WTC11 (cell line): ENCODE data around the gene PKHD1.

Experiments
- CBFB ChIP-seq: sonication (generic); formaldehyde crosslinking; IDR thresholded peaks from 2 replicates; pipeline ENCODE4 v1.8.1; 2022; ENCODE audit warnings: mild to moderate bottlenecking, low read depth, missing genetic modification reagents
- CTCF ChIP-seq: fragments of 200-600 bp; IDR thresholded peaks from 2 replicates; pipeline ENCODE4 v1.8.0; 2022; ENCODE audit warnings: antibody characterized with exemption
- JUN ChIP-seq: sonication (generic); formaldehyde crosslinking; IDR thresholded peaks from 2 replicates; pipeline ENCODE4 v1.8.0; 2023; ENCODE audit warnings: mild to moderate bottlenecking, missing genetic modification reagents
- NFYB ChIP-seq: sonication (generic); formaldehyde crosslinking; conservative IDR thresholded peaks from 2 replicates; pipeline ENCODE4 v1.8.0; 2022; ENCODE audit warnings: low read depth, missing genetic modification reagents
- NR3C1 ChIP-seq: sonication (generic); formaldehyde crosslinking; conservative IDR thresholded peaks from 2 replicates; pipeline ENCODE4 v1.8.1; 2023; ENCODE audit warnings: low read depth, mild to moderate bottlenecking, missing genetic modification reagents
- SOX15 ChIP-seq: fragments of 250-450 bp; sonication (Bioruptor Pico); IDR thresholded peaks from 2 replicates; pipeline ENCODE4 v1.9.0; 2021; ENCODE audit warnings: mild to moderate bottlenecking
- SP1 ChIP-seq: sonication (generic); formaldehyde crosslinking; conservative IDR thresholded peaks from 2 replicates; pipeline ENCODE4 v1.8.1; 2022; ENCODE audit warnings: missing genetic modification reagents
- TP53 ChIP-seq: sonication (generic); formaldehyde crosslinking; IDR thresholded peaks from 2 replicates; pipeline ENCODE4 v1.8.1; 2023; ENCODE audit warnings: mild to moderate bottlenecking, missing genetic modification reagents
- ZNF121 ChIP-seq: sonication (generic); formaldehyde crosslinking; IDR thresholded peaks from 2 replicates; pipeline ENCODE4 v1.8.0; 2023; ENCODE audit warnings: missing genetic modification reagents
- ZNF416 ChIP-seq: fragments of 250-450 bp; sonication (Bioruptor Pico); IDR thresholded peaks from 2 replicates; pipeline ENCODE4 v1.9.0; 2021; ENCODE audit warnings: mild to moderate bottlenecking, inconsistent platforms
- TF ChIP-seq, protein P1 (sequence below): sonication (generic); formaldehyde crosslinking; IDR thresholded peaks from 2 replicates; pipeline ENCODE4 v1.8.1; 2023; ENCODE audit warnings: mild to moderate bottlenecking, missing genetic modification reagents, moderate library complexity
- TF ChIP-seq, protein P2 (sequence below): sonication (generic); formaldehyde crosslinking; IDR thresholded peaks from 2 replicates; pipeline ENCODE4 v1.8.1; 2022; ENCODE audit warnings: missing genetic modification reagents, borderline replicate concordance
- TF ChIP-seq, protein P3 (sequence below): sonication (generic); formaldehyde crosslinking; IDR thresholded peaks from 2 replicates; pipeline ENCODE4 v1.8.1; 2023; ENCODE audit warnings: mild to moderate bottlenecking, moderate library complexity, missing genetic modification reagents

- TF ChIP-seq CTCF (no peak), NR3C1 (no peak), ZNF416 (CRISPR knock-in tag) (no peak), JUN (CRISPR knock-in tag) (no peak), NFYB (CRISPR knock-in tag) (no peak), CBFB (no peak), ZNF121 (no peak), SP1 (CRISPR knock-in tag) (no peak), TP53 (CRISPR knock-in tag) (no peak), SOX15 (no peak)
- TF ChIP-seq, protein P1, sequence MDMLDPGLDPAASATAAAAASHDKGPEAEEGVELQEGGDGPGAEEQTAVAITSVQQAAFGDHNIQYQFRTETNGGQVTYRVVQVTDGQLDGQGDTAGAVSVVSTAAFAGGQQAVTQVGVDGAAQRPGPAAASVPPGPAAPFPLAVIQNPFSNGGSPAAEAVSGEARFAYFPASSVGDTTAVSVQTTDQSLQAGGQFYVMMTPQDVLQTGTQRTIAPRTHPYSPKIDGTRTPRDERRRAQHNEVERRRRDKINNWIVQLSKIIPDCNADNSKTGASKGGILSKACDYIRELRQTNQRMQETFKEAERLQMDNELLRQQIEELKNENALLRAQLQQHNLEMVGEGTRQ (CRISPR knock-in tag) = no peak
- TF ChIP-seq, protein P2, sequence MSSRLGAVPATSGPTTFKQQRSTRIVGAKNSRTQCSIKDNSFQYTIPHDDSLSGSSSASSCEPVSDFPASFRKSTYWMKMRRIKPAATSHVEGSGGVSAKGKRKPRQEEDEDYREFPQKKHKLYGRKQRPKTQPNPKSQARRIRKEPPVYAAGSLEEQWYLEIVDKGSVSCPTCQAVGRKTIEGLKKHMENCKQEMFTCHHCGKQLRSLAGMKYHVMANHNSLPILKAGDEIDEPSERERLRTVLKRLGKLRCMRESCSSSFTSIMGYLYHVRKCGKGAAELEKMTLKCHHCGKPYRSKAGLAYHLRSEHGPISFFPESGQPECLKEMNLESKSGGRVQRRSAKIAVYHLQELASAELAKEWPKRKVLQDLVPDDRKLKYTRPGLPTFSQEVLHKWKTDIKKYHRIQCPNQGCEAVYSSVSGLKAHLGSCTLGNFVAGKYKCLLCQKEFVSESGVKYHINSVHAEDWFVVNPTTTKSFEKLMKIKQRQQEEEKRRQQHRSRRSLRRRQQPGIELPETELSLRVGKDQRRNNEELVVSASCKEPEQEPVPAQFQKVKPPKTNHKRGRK (CRISPR knock-in tag) = no peak
- TF ChIP-seq, protein P3, sequence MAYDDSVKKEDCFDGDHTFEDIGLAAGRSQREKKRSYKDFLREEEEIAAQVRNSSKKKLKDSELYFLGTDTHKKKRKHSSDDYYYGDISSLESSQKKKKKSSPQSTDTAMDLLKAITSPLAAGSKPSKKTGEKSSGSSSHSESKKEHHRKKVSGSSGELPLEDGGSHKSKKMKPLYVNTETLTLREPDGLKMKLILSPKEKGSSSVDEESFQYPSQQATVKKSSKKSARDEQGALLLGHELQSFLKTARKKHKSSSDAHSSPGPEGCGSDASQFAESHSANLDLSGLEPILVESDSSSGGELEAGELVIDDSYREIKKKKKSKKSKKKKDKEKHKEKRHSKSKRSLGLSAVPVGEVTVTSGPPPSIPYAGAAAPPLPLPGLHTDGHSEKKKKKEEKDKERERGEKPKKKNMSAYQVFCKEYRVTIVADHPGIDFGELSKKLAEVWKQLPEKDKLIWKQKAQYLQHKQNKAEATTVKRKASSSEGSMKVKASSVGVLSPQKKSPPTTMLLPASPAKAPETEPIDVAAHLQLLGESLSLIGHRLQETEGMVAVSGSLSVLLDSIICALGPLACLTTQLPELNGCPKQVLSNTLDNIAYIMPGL (CRISPR knock-in tag) = no peak
Observed at GRCh38 chr6:51571168-51571567, 516.2 kb downstream of the PKHD1 start.
